Right ventricle myocardium inferior (tissue), 1 donor: Measurements from ENCODE around the gene IKBKG. TPM values are rescaled to one million over a fixed set of nuclear protein-coding genes. Genes with fewer than 3 reads are reported as not detected.
"Not testable (repeated sequence)": the region's sequence is repeated elsewhere in the genome, so short reads cannot be mapped to it uniquely, and the experiment has no call there.

Source experiments
- ATAC-seq: fragments of 200-7000 bp; cut with Tn5 transposase; one replicate; pipeline ENCODE4 v1.9.1; 2020; ENCODE audit warnings: mild to moderate bottlenecking, moderate library complexity
- DNase-seq: peaks from one replicate; pipeline ENCODE4 v3.0.0; 2021; ENCODE audit errors: missing footprints
- intact Hi-C: fragments of 100-400 bp; cut with DNase I; formaldehyde crosslinking; loops from one replicate; pipeline ENCODE4 v1.11.0; 2022
- total RNA-seq: library from RNA; stranded (reverse); fragmentation: NEBNext Ultra II Directional; extraction: Animal tissue kit (Norgen Biotek cat#: 25700); gene quantifications from one replicate; pipeline ENCODE4 v1.2.1, GENCODE V29; 2021
- donor health status: DM: no; HTN: yes; CAD: no; lungs with severe emphysema.

The IKBKG gene
- total RNA-seq, 1 donor from 2014 or later = 15.5 TPM

GRCh38 chrX:154545673-154546274, 1.6 kb upstream of the IKBKG start:
- ATAC-seq = no peak
- intact Hi-C loops = no loop called here
- DNase-seq = no peak

GRCh38 chrX:154546354-154547244, 821 bp upstream of the IKBKG start, which contains the start of gene G6PD:
Gene G6PD (minus strand): TSS chrX:154546846. CDS start chrX:154546155, 691 bp downstream.
- DNase-seq = no peak
- ATAC-seq = peak; percentile 84
- intact Hi-C loops = no loop called here

DNA sequence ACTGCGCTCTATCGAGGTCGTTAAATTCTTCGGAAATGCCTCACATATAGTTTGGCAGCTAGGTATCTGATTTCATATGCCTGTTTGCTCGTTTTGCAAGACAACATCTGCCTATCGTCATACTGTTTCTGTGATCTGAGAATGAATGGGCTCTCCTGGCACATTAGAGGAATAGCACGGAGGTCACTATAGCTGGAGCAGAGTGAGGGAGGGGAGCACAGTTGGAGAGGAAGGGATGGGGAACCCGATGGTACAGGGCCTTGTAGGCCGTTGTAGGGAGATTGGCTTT, 552 bp downstream of the IKBKG start:
- DNase-seq (no peak), ATAC-seq (no peak)
- intact Hi-C loops = no loop called here

DNA sequence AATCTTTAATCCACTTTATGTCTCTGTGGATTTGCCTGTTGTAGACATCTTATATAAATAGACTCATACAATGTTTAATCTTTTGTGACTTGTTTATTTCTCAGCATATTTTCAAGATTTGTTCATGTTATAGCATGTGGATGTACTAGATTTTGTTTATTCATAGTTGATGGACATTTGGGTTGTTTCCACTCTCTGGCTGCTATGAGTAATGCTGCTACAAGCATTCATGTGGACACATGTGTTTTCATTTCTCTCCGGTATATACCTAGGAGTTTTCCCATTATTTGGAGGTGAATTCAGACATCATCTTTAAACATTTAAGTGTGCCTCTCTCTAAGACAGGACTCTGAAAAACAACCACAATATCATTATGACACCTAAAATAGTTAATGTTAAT, 2.3 kb downstream of the IKBKG start:
- intact Hi-C loops = no loop called here
- no peak for ATAC-seq
- DNase-seq = no peak

DNA sequence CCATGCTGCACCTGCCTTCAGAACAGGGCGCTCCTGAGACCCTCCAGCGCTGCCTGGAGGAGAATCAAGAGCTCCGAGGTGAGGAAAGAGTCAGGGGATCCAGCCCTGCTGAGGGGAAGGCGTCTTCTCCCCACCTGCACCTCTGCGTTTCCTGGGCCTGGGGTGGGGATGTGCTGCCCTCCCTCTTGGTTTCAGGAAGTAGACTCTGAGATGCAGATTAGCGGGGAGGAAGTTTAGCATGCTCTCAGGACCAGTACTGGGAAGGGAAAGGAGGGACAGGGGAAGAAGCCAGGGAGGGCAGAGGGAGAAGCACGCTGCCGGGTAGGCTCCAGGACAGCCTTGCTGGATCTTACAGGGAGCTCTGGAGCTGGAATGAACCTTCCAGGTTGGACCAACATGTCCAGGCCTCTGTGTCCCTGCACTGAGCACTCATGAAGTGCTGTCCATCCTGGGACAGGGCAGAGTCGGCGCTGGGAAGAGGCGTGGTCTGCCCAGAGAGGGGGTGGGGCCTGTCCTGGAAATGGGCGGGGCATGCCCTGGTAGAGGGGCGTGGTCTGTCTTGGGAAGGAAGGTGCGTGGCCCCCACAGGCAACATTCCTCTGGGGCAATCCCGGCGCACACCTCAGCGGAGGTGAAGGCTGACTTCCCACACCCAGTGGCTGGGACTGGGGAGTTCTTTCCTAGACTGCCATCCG, 4.8 kb downstream of the IKBKG start:
- DNase-seq, intact Hi-C loops, ATAC-seq: not testable (repeated sequence)

- intact Hi-C loops, DNase-seq, ATAC-seq: not testable (repeated sequence)
Observed at GRCh38 chrX:154558060-154558690, 10.8 kb downstream of the IKBKG start.

DNA sequence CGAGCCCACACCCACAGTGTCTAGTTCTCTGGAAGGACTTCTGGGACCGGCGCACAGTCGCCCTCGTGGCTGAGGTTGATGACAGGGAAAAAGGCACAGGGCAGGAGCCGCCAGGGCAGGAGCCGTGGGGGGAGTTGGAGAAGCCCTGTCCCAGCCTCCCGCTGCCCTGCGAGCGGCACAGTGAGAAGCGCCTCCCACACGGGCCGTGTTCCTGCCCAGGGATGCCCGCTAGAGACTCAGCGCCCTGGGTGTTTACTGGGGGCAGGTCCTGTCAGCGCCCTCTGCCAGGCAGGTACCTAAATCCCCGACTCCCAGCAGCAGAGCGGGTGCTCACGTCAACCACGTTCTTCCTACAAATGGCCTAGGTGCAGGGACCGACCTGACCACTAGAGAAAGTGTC, 11.5 kb downstream of the IKBKG start:
- intact Hi-C loops, DNase-seq, ATAC-seq: not testable (repeated sequence)

- intact Hi-C loops, DNase-seq, ATAC-seq: not testable (repeated sequence)
Observed at GRCh38 chrX:154560326-154560725, 12.9 kb downstream of the IKBKG start.

- peak; percentile 92 for ATAC-seq
- DNase-seq, intact Hi-C loops: not testable (repeated sequence)
Observed at GRCh38 chrX:154562295-154562694, 14.9 kb downstream of the IKBKG start.

- ATAC-seq, DNase-seq, intact Hi-C loops: not testable (repeated sequence)
Observed at GRCh38 chrX:154570361-154570760, 22.9 kb downstream of the IKBKG start.

DNA sequence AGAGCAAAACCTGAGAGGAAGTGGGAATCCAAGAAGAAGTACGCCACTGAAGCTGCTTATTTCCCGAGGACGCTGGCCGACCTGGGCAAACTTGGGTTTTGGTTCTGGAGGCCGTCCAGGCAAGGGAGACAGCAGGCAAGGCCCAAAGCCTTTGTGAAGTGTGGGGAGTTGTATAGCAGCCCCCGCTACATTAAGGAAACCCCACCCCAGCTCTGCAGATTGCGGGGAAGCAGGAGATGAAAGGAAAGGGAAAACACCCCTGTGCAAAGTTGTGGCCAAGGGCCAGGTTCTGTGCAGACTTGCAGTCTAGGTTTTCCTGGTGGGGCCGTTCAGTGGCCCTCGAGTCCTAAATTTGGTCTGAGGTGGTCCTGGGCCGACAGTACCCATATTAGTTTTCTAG, 25.6 kb downstream of the IKBKG start:
- DNase-seq, intact Hi-C loops, ATAC-seq: not testable (repeated sequence)

GRCh38 chrX:154575076-154575475, 27.7 kb downstream of the IKBKG start:
- intact Hi-C loops, DNase-seq, ATAC-seq: not testable (repeated sequence)

- ATAC-seq = peak; percentile 54
- intact Hi-C loops, DNase-seq: not testable (repeated sequence)
Observed at GRCh38 chrX:154582994-154583393, 35.6 kb downstream of the IKBKG start.

DNA sequence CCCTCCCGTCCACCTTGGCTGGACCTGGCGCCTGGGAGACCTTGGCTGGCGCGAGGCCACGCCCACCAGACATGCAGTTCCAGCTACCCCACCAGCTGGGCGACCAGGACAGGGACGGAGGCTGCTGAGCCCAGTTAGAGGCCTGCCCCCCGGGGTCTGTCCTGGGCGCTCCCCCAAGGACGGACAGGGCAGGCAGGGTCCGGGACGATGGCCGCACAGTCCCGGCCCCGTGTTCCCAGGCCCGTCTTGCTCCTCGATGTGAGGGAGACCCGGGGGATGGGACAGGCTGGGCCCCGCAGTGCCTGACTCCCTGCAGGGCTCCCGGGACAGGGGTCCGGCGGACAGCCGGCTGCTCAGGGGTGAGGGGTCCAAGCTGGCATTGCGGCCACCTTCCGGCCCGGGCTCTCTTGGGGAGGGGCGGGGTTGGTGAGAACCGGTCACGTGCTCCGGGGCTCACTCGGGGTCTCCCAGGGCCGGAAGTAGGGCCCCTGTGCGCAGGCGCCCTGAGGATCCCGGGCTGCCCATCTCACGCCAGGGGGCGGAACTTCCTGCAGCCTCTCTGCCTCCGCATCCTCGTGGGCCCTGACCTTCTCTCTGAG, 37.3 kb downstream of the IKBKG start, which contains the start of gene CTAG1A:
Gene CTAG1A (plus strand): TSS at position 549 of the 599 bp plus-strand sequence. CDS start 74 bp downstream, outside the sequence.
- intact Hi-C loops, DNase-seq, ATAC-seq: not testable (repeated sequence)

GRCh38 chrX:154590415-154590814, 43.0 kb downstream of the IKBKG start:
- DNase-seq, intact Hi-C loops: not testable (repeated sequence)

GRCh38 chrX:154592505-154592904, 45.1 kb downstream of the IKBKG start:
- DNase-seq = no peak
- intact Hi-C loops = no loop called here
- ATAC-seq = no peak

More at GRCh38 chrX:154590415-154590814, 43.0 kb downstream of the IKBKG start:
- not testable (repeated sequence) for ATAC-seq

- intact Hi-C loops = no loop called here
- ATAC-seq (no peak), DNase-seq (no peak)
Observed at GRCh38 chrX:154593201-154593600, 45.8 kb downstream of the IKBKG start.

DNA sequence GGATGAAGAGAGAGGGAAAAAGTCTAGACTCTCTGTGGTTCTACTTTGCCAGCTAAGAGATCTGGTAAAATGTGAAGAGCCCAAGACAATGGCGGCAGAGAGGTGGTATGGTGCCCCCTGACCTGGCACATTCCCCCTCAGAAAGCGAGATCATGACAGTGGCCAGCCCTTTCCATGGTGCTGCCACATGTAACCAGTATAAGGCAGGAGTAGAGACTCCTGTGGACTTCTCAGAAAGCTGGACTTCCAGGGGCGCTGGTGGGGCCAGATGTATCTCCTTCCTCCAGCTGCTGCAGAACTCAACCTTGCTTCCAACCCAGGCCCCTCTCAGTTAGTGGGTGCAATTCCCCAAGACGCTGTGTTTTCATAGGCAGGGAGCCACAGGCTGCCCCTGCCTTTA, 47.1 kb downstream of the IKBKG start:
- DNase-seq (no peak), ATAC-seq (no peak)
- intact Hi-C loops = no loop called here
